GM21825 (cell line): ENCODE measurements around the gene CLEC1A.
A peak's percentile ranks its signal among the peaks of the same experiment; 100 is the strongest.

Source experiments
- ATAC-seq: cut with Tn5 transposase; IDR thresholded peaks from one replicate; pipeline ENCODE4 v1.9.1; 2021; ENCODE audit warnings: mild to moderate bottlenecking, moderate library complexity; ENCODE audit not compliant: unreplicated experiment

Gene CLEC1A

GRCh38 chr12:10098791-10099190, at the start of gene CLEC1A:
Gene CLEC1A (minus strand): TSS chr12:10098985. CDS start chr12:10098922, 63 bp downstream.
- no peak for ATAC-seq

- ATAC-seq: no peak
Observed at GRCh38 chr12:10147714-10148403, 49.1 kb upstream of the CLEC1A start.

- no peak for ATAC-seq
Observed at GRCh38 chr12:10142976-10143589, 44.3 kb upstream of the CLEC1A start.

- ATAC-seq: no peak
Observed at GRCh38 chr12:10140001-10140400, 41.2 kb upstream of the CLEC1A start.

- no peak for ATAC-seq
Observed at GRCh38 chr12:10136637-10137205, 37.9 kb upstream of the CLEC1A start.

- no peak for ATAC-seq
Observed at GRCh38 chr12:10135126-10135525, 36.3 kb upstream of the CLEC1A start.

GRCh38 chr12:10132850-10133370, 34.1 kb upstream of the CLEC1A start:
- no peak for ATAC-seq

- ATAC-seq: no peak
Observed at GRCh38 chr12:10131111-10131690, 32.4 kb upstream of the CLEC1A start.

GRCh38 chr12:10130042-10130441, 31.3 kb upstream of the CLEC1A start, which contains the start of gene CLEC7A:
Gene CLEC7A (minus strand): TSS chr12:10130199. CDS start chr12:10130082, 117 bp downstream.
- peak; percentile 90 for ATAC-seq

GRCh38 chr12:10128687-10129086, 29.9 kb upstream of the CLEC1A start:
- ATAC-seq: no peak

GRCh38 chr12:10126413-10126812, 27.6 kb upstream of the CLEC1A start:
- no peak for ATAC-seq

- no peak for ATAC-seq
Observed at GRCh38 chr12:10122689-10123088, 23.9 kb upstream of the CLEC1A start.

- ATAC-seq: no peak
Observed at GRCh38 chr12:10121278-10121677, 22.5 kb upstream of the CLEC1A start.

GRCh38 chr12:10119066-10119465, 20.3 kb upstream of the CLEC1A start:
- no peak for ATAC-seq

GRCh38 chr12:10115890-10116289, 17.1 kb upstream of the CLEC1A start:
- ATAC-seq: no peak

- ATAC-seq: no peak
Observed at GRCh38 chr12:10115311-10115710, 16.5 kb upstream of the CLEC1A start.

GRCh38 chr12:10113920-10114319, 15.1 kb upstream of the CLEC1A start:
- ATAC-seq: no peak

GRCh38 chr12:10113075-10113474, 14.3 kb upstream of the CLEC1A start:
- ATAC-seq: no peak

GRCh38 chr12:10111451-10111850, 12.7 kb upstream of the CLEC1A start:
- ATAC-seq: no peak

- ATAC-seq: no peak
Observed at GRCh38 chr12:10110256-10110844, 11.6 kb upstream of the CLEC1A start.

- ATAC-seq: no peak
Observed at GRCh38 chr12:10102322-10102721, 3.5 kb upstream of the CLEC1A start.
